H9 (cell line): ENCODE results near the gene MST1. TPM values are rescaled to one million over a fixed set of nuclear protein-coding genes. Genes with fewer than 3 reads are reported as not detected.

Experiments used
- DNase-seq: peaks from one replicate; pipeline ENCODE4 v3.0.0-alpha.2; 2017
- H2AFZ ChIP-seq: one replicate; pipeline ENCODE4 v1.6.1; 2013; ENCODE audit warnings: mild to moderate bottlenecking, low read length, control low read depth, moderate library complexity
- H2AK5ac ChIP-seq: 2 replicates; pipeline ENCODE4 v1.6.1; 2013; ENCODE audit warnings: low read length, control low read depth, mixed read lengths; ENCODE audit not compliant: insufficient read length
- H2BK120ac ChIP-seq: one replicate; pipeline ENCODE4 v1.6.1; 2013; ENCODE audit warnings: low read depth, mild to moderate bottlenecking, low read length, control low read depth, inconsistent platforms; ENCODE audit not compliant: poor library complexity, severe bottlenecking
- H2BK12ac ChIP-seq: 2 replicates; pipeline ENCODE4 v1.6.1; 2013; ENCODE audit warnings: low read length, control low read depth, mixed read lengths, low read depth; ENCODE audit not compliant: insufficient read length
- H2BK15ac ChIP-seq: 2 replicates; pipeline ENCODE4 v1.6.1; 2013; ENCODE audit warnings: low read depth, low read length, control low read depth
- H2BK20ac ChIP-seq: one replicate; pipeline ENCODE4 v1.6.1; 2013; ENCODE audit warnings: low read depth, mild to moderate bottlenecking, low read length, control low read depth, inconsistent platforms; ENCODE audit not compliant: poor library complexity, severe bottlenecking
- H2BK5ac ChIP-seq: 2 replicates; pipeline ENCODE4 v1.6.1; 2013; ENCODE audit warnings: low read length, control low read depth, mixed read lengths; ENCODE audit not compliant: insufficient read length
- H3K14ac ChIP-seq: 2 replicates; pipeline ENCODE4 v1.6.1; 2013; ENCODE audit warnings: low read length, control low read depth; ENCODE audit not compliant: insufficient read depth
- H3K18ac ChIP-seq: 2 replicates; pipeline ENCODE4 v1.6.1; 2013; ENCODE audit warnings: low read depth, mild to moderate bottlenecking, mixed read lengths, low read length, control low read depth; ENCODE audit not compliant: insufficient read length
- H3K23ac ChIP-seq: 2 replicates; pipeline ENCODE4 v1.6.1; 2013; ENCODE audit warnings: low read length, control low read depth, mixed read lengths, low read depth; ENCODE audit not compliant: insufficient read length
- H3K23me2 ChIP-seq: 2 replicates; pipeline ENCODE4 v1.6.1; 2013; ENCODE audit warnings: low read depth, mild to moderate bottlenecking, mixed read lengths, low read length, control low read depth; ENCODE audit not compliant: insufficient read length, poor library complexity, severe bottlenecking
- H3K27ac ChIP-seq: 2 replicates; pipeline ENCODE4 v1.5.1; 2013; ENCODE audit warnings: low read length, control low read depth, mixed read lengths, low read depth; ENCODE audit not compliant: insufficient read length
- H3K27me3 ChIP-seq: 2 replicates; pipeline ENCODE4 v1.6.1; 2013; ENCODE audit warnings: low read length, control low read depth, inconsistent platforms; ENCODE audit not compliant: insufficient read depth
- H3K4ac ChIP-seq: 2 replicates; pipeline ENCODE4 v1.6.1; 2013; ENCODE audit warnings: low read depth, mild to moderate bottlenecking, control low read depth, inconsistent platforms, low read length, moderate library complexity
- H3K4me1 ChIP-seq: 2 replicates; pipeline ENCODE4 v1.6.1; 2013; ENCODE audit warnings: low read length, control low read depth, inconsistent platforms; ENCODE audit not compliant: insufficient read depth
- H3K4me2 ChIP-seq: 2 replicates; pipeline ENCODE4 v1.6.1; 2013; ENCODE audit warnings: low read length, control low read depth, mixed read lengths; ENCODE audit not compliant: insufficient read length, insufficient read depth
- H3K56ac ChIP-seq: 2 replicates; pipeline ENCODE4 v1.6.1; 2013; ENCODE audit warnings: low read depth, mild to moderate bottlenecking, mixed read lengths, low read length, control low read depth; ENCODE audit not compliant: insufficient read length
- H3K79me1 ChIP-seq: 2 replicates; pipeline ENCODE4 v1.6.1; 2013; ENCODE audit warnings: low read depth, mild to moderate bottlenecking, moderate library complexity, low read length, control low read depth, inconsistent platforms; ENCODE audit not compliant: insufficient read depth, poor library complexity, severe bottlenecking
- H3K79me2 ChIP-seq: 2 replicates; pipeline ENCODE4 v1.6.1; 2013; ENCODE audit warnings: low read length, control low read depth, inconsistent platforms; ENCODE audit not compliant: insufficient read depth
- H3K9ac ChIP-seq: 2 replicates; pipeline ENCODE4 v1.6.1; 2013; ENCODE audit warnings: low read length, control low read depth, mixed read lengths; ENCODE audit not compliant: insufficient read length; ENCODE audit errors: extremely low read depth
- H3K9me3 ChIP-seq: one replicate; pipeline ENCODE4 v1.6.1; 2013; ENCODE audit warnings: low read depth, low read length, inconsistent platforms; ENCODE audit not compliant: control insufficient read depth
- H3T11ph ChIP-seq: one replicate; pipeline ENCODE4 v1.6.1; 2013; ENCODE audit warnings: mild to moderate bottlenecking, low read length, control low read depth, inconsistent platforms
- H4K20me1 ChIP-seq: one replicate; pipeline ENCODE4 v1.6.1; 2013; ENCODE audit not compliant: control insufficient read depth, insufficient read length, insufficient read depth
- H4K5ac ChIP-seq: 2 replicates; pipeline ENCODE4 v1.6.1; 2013; ENCODE audit warnings: low read depth, mild to moderate bottlenecking, mixed read lengths, low read length, control low read depth; ENCODE audit not compliant: insufficient read length
- H4K8ac ChIP-seq: replicated peaks from 2 replicates; pipeline ENCODE4 v1.6.1; 2013; ENCODE audit warnings: low read length, control low read depth, mixed read lengths, low read depth; ENCODE audit not compliant: insufficient read length
- H4K91ac ChIP-seq: 2 replicates; pipeline ENCODE4 v1.6.1; 2013; ENCODE audit warnings: low read depth, mild to moderate bottlenecking, moderate library complexity, mixed read lengths, low read length, control low read depth; ENCODE audit not compliant: insufficient read length
- H3K27ac Mint-ChIP-seq, 3 experiments: 2 replicates in 2 of 3; 3 replicates in 1 of 3; pipeline ENCODE4 v1.8.0; 2020 to 2021; ENCODE audit warnings: mixed read lengths in 3 of 3, mild to moderate bottlenecking in 1 of 3, moderate library complexity in 1 of 3
- H3K27me3 Mint-ChIP-seq: 2 replicates; pipeline ENCODE4 v1.8.0; 2021; ENCODE audit warnings: low read depth, mild to moderate bottlenecking, moderate library complexity, mixed read lengths
- H3K36me3 Mint-ChIP-seq, 3 experiments: 2 replicates in 2 of 3; 3 replicates in 1 of 3; pipeline ENCODE4 v1.8.0; 2020 to 2021; ENCODE audit warnings: low read depth in 3 of 3, mixed read lengths in 3 of 3; ENCODE audit not compliant: insufficient read depth in 1 of 3
- H3K4me1 Mint-ChIP-seq, 2 experiments: 2 replicates each; pipeline ENCODE4 v1.8.0; 2020; ENCODE audit warnings: mixed read lengths in 2 of 2
- H3K4me3 Mint-ChIP-seq, 2 experiments: 2 replicates in 1 of 2; 3 replicates in 1 of 2; pipeline ENCODE4 v1.8.0; 2020 to 2021; ENCODE audit warnings: mild to moderate bottlenecking in 2 of 2, mixed read lengths in 2 of 2, moderate library complexity in 1 of 2
- H3K9me3 Mint-ChIP-seq, 2 experiments: 2 replicates in 1 of 2; 3 replicates in 1 of 2; pipeline ENCODE4 v1.8.0; 2020; ENCODE audit warnings: mild to moderate bottlenecking in 2 of 2, mixed read lengths in 2 of 2, moderate library complexity in 1 of 2
- CTCF ChIP-seq: fragments of 200-600 bp; sonication (generic); conservative IDR thresholded peaks from 3 replicates; pipeline ENCODE4 v1.8.0; 2021; ENCODE audit warnings: antibody characterized with exemption, mild to moderate bottlenecking
- WGBS: extraction: QIAGEN DNeasy Blood & Tissue Kit; methylation state at CpG from one replicate; pipeline ENCODE4 v1.1.7; 2013; ENCODE audit warnings: missing lambda C conversion rate, low lambda C conversion rate, mixed read lengths; ENCODE audit not compliant: insufficient read length; ENCODE audit errors: extremely low coverage; 5-methylcytosine and 5-hydroxymethylcytosine counted together
- total RNA-seq: library from RNA; stranded (reverse); gene quantifications from 2 replicates; pipeline ENCODE4 v1.2.1, GENCODE V29; 2021

Gene MST1
- total RNA-seq, 1 experiment from 2014 or later: 8.9 TPM

- Mint-ChIP-seq H3K4me1 (no peaks in the 10 kb centered on the region; a peak in 1 of 4 replicates), H3K27ac (no peak overlapping the region), H3K27me3 (no peaks in the 10 kb centered on the region; the same call in 1 of the 2 replicates), H3K4me3 (no peak overlapping the region), H3K36me3 (peaks cover 0 to under 1% (median 0%) of the 10 kb centered on the region in 3 experiments; a peak in 2 of 7 replicates), H3K9me3 (peaks cover 0 to under 1% of the 10 kb centered on the region in 2 experiments; a peak in 1 of 5 replicates)
- no peak overlapping the region for H3K4ac ChIP-seq
- H3K9ac ChIP-seq: no peak overlapping the region
- no peak overlapping the region for H3T11ph ChIP-seq
- H3K79me1 ChIP-seq: no peaks in the 10 kb centered on the region
- H4K5ac ChIP-seq: no peak overlapping the region
- H2AFZ ChIP-seq: no peak overlapping the region
- TF ChIP-seq CTCF: no peak
- H3K4me2 ChIP-seq: no peak overlapping the region
- WGBS: no CpG with 5 or more reads among the region's 7 CpGs
- no peak overlapping the region for H3K14ac ChIP-seq
- no peak overlapping the region for H2BK5ac ChIP-seq
- H3K23ac ChIP-seq: no peak overlapping the region
- H2BK12ac ChIP-seq: no peak overlapping the region
- no peak for DNase-seq
- H4K91ac ChIP-seq: no peak overlapping the region
- H2BK15ac ChIP-seq: no peak overlapping the region
- no peak overlapping the region for H3K18ac ChIP-seq
- no peak overlapping the region for H3K56ac ChIP-seq
- H3K9me3 ChIP-seq: no peaks in the 10 kb centered on the region
- H2BK120ac ChIP-seq: no peak overlapping the region
- no peaks in the 10 kb centered on the region for H4K20me1 ChIP-seq
- H3K23me2 ChIP-seq: no peaks in the 10 kb centered on the region
- H2AK5ac ChIP-seq: no peak overlapping the region
- no peaks in the 10 kb centered on the region for H3K27me3 ChIP-seq
- no peak overlapping the region for H3K27ac ChIP-seq
- H3K79me2 ChIP-seq: no peaks in the 10 kb centered on the region
- no peaks in the 10 kb centered on the region for H3K4me1 ChIP-seq
- no peak overlapping the region for H4K8ac ChIP-seq
- H2BK20ac ChIP-seq: no peak overlapping the region
Measured at GRCh38 chr3:49636883-49637609, 52.2 kb downstream of the MST1 start.
